ENCODE data around the gene HTRA1. TPM values are rescaled to one million over a fixed set of nuclear protein-coding genes. Genes with fewer than 3 reads are reported as not detected.

HTRA1 gene
- total RNA-seq, 1 experiment from 2014 or later, result 0.70 TPM

GRCh38 chr10:122463466-122464249, 2.3 kb downstream of the HTRA1 start:
- H3K27me3 Mint-ChIP-seq (ENCODE audit: insufficient read depth, unreplicated experiment), result peaks cover 46% of the 10 kb centered on the region
- H3K36me3 Mint-ChIP-seq (ENCODE audit: insufficient read depth, unreplicated experiment), result no peaks in the 10 kb centered on the region
- DNase-seq, result no peak
- H3K9me3 Mint-ChIP-seq (ENCODE audit: unreplicated experiment), result no peaks in the 10 kb centered on the region
- no peaks in the 10 kb centered on the region for H3K36me3 ChIP-seq (ENCODE audit: control insufficient read depth, insufficient read depth, low read length)
- intact Hi-C loops (cut with micrococcal nuclease; ENCODE audit: unreplicated experiment), result loop anchor here (10.0 kb wide), 1 partner anchor 101 kb away; the partner anchor contains the start of gene DMBT1
- H3K9me3 ChIP-seq, result no peaks in the 10 kb centered on the region
- H3K4me3 Mint-ChIP-seq (ENCODE audit: unreplicated experiment), result no peak overlapping the region
- ChIA-PET POLR2A (no interaction called here), CTCF (no interaction called here)
- H3K4me1 Mint-ChIP-seq (ENCODE audit: low read depth, unreplicated experiment), result no peaks in the 10 kb centered on the region
- H3K27ac Mint-ChIP-seq (ENCODE audit: unreplicated experiment), result no peak overlapping the region
- peaks cover 16% of the 10 kb centered on the region for H3K27me3 ChIP-seq (replicated peaks; ENCODE audit: control insufficient read depth, insufficient read depth, low read length)
- TF ChIP-seq, protein P1, sequence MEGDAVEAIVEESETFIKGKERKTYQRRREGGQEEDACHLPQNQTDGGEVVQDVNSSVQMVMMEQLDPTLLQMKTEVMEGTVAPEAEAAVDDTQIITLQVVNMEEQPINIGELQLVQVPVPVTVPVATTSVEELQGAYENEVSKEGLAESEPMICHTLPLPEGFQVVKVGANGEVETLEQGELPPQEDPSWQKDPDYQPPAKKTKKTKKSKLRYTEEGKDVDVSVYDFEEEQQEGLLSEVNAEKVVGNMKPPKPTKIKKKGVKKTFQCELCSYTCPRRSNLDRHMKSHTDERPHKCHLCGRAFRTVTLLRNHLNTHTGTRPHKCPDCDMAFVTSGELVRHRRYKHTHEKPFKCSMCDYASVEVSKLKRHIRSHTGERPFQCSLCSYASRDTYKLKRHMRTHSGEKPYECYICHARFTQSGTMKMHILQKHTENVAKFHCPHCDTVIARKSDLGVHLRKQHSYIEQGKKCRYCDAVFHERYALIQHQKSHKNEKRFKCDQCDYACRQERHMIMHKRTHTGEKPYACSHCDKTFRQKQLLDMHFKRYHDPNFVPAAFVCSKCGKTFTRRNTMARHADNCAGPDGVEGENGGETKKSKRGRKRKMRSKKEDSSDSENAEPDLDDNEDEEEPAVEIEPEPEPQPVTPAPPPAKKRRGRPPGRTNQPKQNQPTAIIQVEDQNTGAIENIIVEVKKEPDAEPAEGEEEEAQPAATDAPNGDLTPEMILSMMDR (IDR thresholded peaks at IDR 0.05; ENCODE audit: insufficient read depth in 1 of 2, low read depth in 1 of 2, low read length in 1 of 2, severe bottlenecking in 1 of 2, unreplicated experiment in 1 of 2), result no peak
- BruUV-seq (replicated peaks), result no TSS peak
- H3K4me3 ChIP-seq (ENCODE audit: low read depth, low read length), result no peak overlapping the region
- peaks cover 5% of the 10 kb centered on the region for H3K4me1 ChIP-seq

- no peaks in the 10 kb centered on the region for H3K36me3 ChIP-seq (ENCODE audit: control insufficient read depth, insufficient read depth, low read length)
- H3K4me3 ChIP-seq (ENCODE audit: low read depth, low read length), result no peak overlapping the region
- Mint-ChIP-seq H3K4me3 (ENCODE audit: unreplicated experiment) (no peak overlapping the region), H3K36me3 (ENCODE audit: insufficient read depth, unreplicated experiment) (no peaks in the 10 kb centered on the region), H3K27ac (ENCODE audit: unreplicated experiment) (no peak overlapping the region), H3K4me1 (ENCODE audit: low read depth, unreplicated experiment) (no peaks in the 10 kb centered on the region), H3K27me3 (ENCODE audit: insufficient read depth, unreplicated experiment) (peaks cover 44% of the 10 kb centered on the region), H3K9me3 (ENCODE audit: unreplicated experiment) (no peaks in the 10 kb centered on the region)
- BruUV-seq (replicated peaks), result no TSS peak
- peaks cover 16% of the 10 kb centered on the region for H3K27me3 ChIP-seq (replicated peaks; ENCODE audit: control insufficient read depth, insufficient read depth, low read length)
- POLR2A ChIA-PET, result interaction anchor here (0.7 kb wide), 1 partner anchor 489 kb away, joined by 3 read pairs; no protein-coding TSS in a partner anchor
- no peaks in the 10 kb centered on the region for H3K9me3 ChIP-seq
- DNase-seq, result no peak
- TF ChIP-seq, protein P1 (IDR thresholded peaks at IDR 0.05; ENCODE audit: insufficient read depth in 1 of 2, low read depth in 1 of 2, low read length in 1 of 2, severe bottlenecking in 1 of 2, unreplicated experiment in 1 of 2), result no peak
- H3K4me1 ChIP-seq, result peaks cover 5% of the 10 kb centered on the region
- CTCF ChIA-PET, result no interaction called here
- intact Hi-C loops (cut with micrococcal nuclease; ENCODE audit: unreplicated experiment), result loop anchor here (10.0 kb wide), 1 partner anchor 101 kb away; the partner anchor contains the start of gene DMBT1
Observed at GRCh38 chr10:122464250-122464510, 2.8 kb downstream of the HTRA1 start.

GRCh38 chr10:122464586-122464985, 3.2 kb downstream of the HTRA1 start:
- Histone ChIP-seq H3K9me3 (no peaks in the 10 kb centered on the region), H3K36me3 (ENCODE audit: control insufficient read depth, insufficient read depth, low read length) (no peaks in the 10 kb centered on the region), H3K27me3 (replicated peaks; ENCODE audit: control insufficient read depth, insufficient read depth, low read length) (peaks cover 14% of the 10 kb centered on the region), H3K4me1 (peaks cover 5% of the 10 kb centered on the region), H3K4me3 (ENCODE audit: low read depth, low read length) (no peak overlapping the region)
- no peak for DNase-seq
- Mint-ChIP-seq H3K9me3 (ENCODE audit: unreplicated experiment) (no peaks in the 10 kb centered on the region), H3K27ac (ENCODE audit: unreplicated experiment) (no peak overlapping the region), H3K4me3 (ENCODE audit: unreplicated experiment) (no peak overlapping the region), H3K27me3 (ENCODE audit: insufficient read depth, unreplicated experiment) (peaks cover 41% of the 10 kb centered on the region), H3K4me1 (ENCODE audit: low read depth, unreplicated experiment) (no peaks in the 10 kb centered on the region), H3K36me3 (ENCODE audit: insufficient read depth, unreplicated experiment) (no peaks in the 10 kb centered on the region)
- intact Hi-C loops (cut with micrococcal nuclease; ENCODE audit: unreplicated experiment), result loop anchor here (10.0 kb wide), 1 partner anchor 100 kb away; the partner anchor contains the start of gene DMBT1
- POLR2A ChIA-PET, result interaction anchor here (0.7 kb wide), 1 partner anchor 489 kb away, joined by 3 read pairs; no protein-coding TSS in a partner anchor
- BruUV-seq (replicated peaks), result no TSS peak
- TF ChIP-seq, protein P1 (IDR thresholded peaks at IDR 0.05; ENCODE audit: insufficient read depth in 1 of 2, low read depth in 1 of 2, low read length in 1 of 2, severe bottlenecking in 1 of 2, unreplicated experiment in 1 of 2), result no peak
- CTCF ChIA-PET, result no interaction called here
